OCI-LY1 (cell line): Measurements from ENCODE around the gene HLA-DMB.

Experiments
- EZH2 ChIP-seq: fragments of 200-600 bp; sonication (generic), shearing (Covaris generic); IDR thresholded peaks from 2 replicates; pipeline ENCODE4 v1.8.0; 2017; ENCODE audit warnings: borderline replicate concordance, mixed run types, mild to moderate bottlenecking, antibody characterized with exemption, low read length, moderate library complexity, mixed read lengths
- TF ChIP-seq, protein P1 (sequence below): fragments of 200-600 bp; sonication (generic), shearing (Covaris generic); IDR thresholded peaks from 2 replicates; pipeline ENCODE4 v1.5.1; 2017; ENCODE audit warnings: mild to moderate bottlenecking, antibody characterized with exemption, low read length, moderate library complexity, mixed read lengths

- TF ChIP-seq, protein P1, sequence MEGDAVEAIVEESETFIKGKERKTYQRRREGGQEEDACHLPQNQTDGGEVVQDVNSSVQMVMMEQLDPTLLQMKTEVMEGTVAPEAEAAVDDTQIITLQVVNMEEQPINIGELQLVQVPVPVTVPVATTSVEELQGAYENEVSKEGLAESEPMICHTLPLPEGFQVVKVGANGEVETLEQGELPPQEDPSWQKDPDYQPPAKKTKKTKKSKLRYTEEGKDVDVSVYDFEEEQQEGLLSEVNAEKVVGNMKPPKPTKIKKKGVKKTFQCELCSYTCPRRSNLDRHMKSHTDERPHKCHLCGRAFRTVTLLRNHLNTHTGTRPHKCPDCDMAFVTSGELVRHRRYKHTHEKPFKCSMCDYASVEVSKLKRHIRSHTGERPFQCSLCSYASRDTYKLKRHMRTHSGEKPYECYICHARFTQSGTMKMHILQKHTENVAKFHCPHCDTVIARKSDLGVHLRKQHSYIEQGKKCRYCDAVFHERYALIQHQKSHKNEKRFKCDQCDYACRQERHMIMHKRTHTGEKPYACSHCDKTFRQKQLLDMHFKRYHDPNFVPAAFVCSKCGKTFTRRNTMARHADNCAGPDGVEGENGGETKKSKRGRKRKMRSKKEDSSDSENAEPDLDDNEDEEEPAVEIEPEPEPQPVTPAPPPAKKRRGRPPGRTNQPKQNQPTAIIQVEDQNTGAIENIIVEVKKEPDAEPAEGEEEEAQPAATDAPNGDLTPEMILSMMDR, result no peak
- no peak for TF ChIP-seq EZH2
These were observed 9.2 kb upstream of the HLA-DMB start for GRCh38 chr6:32950010-32950409.
